Smooth muscle cell (in vitro differentiated cells): Measurements from ENCODE around the gene IFIT2. TPM values are rescaled to one million over a fixed set of nuclear protein-coding genes. Genes with fewer than 3 reads are reported as not detected.

Source experiments
- DNase-seq: peaks from one replicate; lab custom pipeline; 2025; ENCODE audit not compliant: unreplicated experiment; lab: John Stamatoyannopoulos, UW
- H2AFZ ChIP-seq: fragments of 200-600 bp; sonication (generic); 2 replicates; pipeline ENCODE4 v1.6.0; 2016; ENCODE audit warnings: antibody characterized with exemption, low read depth, mild to moderate bottlenecking
- H3F3A ChIP-seq: fragments of 200-600 bp; sonication (generic); 2 replicates; pipeline ENCODE4 v1.6.0; 2017; ENCODE audit warnings: antibody characterized with exemption, low read depth
- H3K27ac ChIP-seq: fragments of 200-600 bp; sonication (generic); 2 replicates; pipeline ENCODE4 v1.5.1; 2016; ENCODE audit warnings: low read depth, mild to moderate bottlenecking
- H3K27me3 ChIP-seq: fragments of 200-600 bp; sonication (generic); 2 replicates; pipeline ENCODE4 v1.6.1; 2016; ENCODE audit warnings: low read depth, mild to moderate bottlenecking
- H3K36me3 ChIP-seq: fragments of 200-600 bp; sonication (generic); 2 replicates; pipeline ENCODE4 v1.5.1; 2016; ENCODE audit warnings: low read depth
- H3K4me1 ChIP-seq: fragments of 200-600 bp; sonication (generic); 2 replicates; pipeline ENCODE4 v1.5.1; 2016; ENCODE audit warnings: low read depth
- H3K4me2 ChIP-seq: fragments of 200-600 bp; sonication (generic); 2 replicates; pipeline ENCODE4 v1.6.0; 2016; ENCODE audit warnings: mild to moderate bottlenecking
- H3K4me3 ChIP-seq: fragments of 200-600 bp; sonication (generic); 2 replicates; pipeline ENCODE4 v1.5.1; 2016; ENCODE audit warnings: mild to moderate bottlenecking
- H3K79me2 ChIP-seq: fragments of 200-600 bp; sonication (generic); 2 replicates; pipeline ENCODE4 v1.6.0; 2016; ENCODE audit warnings: low read depth, mild to moderate bottlenecking
- H3K9ac ChIP-seq: fragments of 200-600 bp; sonication (generic); 2 replicates; pipeline ENCODE4 v1.6.0; 2016; ENCODE audit warnings: low read depth
- H3K9me3 ChIP-seq: fragments of 200-600 bp; sonication (generic); replicated peaks from 2 replicates; pipeline ENCODE4 v1.5.1; 2016; ENCODE audit warnings: low read depth
- H4K20me1 ChIP-seq: fragments of 200-600 bp; sonication (generic); 2 replicates; pipeline ENCODE4 v1.6.0; 2016; ENCODE audit warnings: low read depth
- CTCF ChIP-seq: fragments of 200-600 bp; sonication (generic); IDR thresholded peaks from 2 replicates; pipeline ENCODE4 v1.5.1; 2017; ENCODE audit warnings: borderline replicate concordance, mild to moderate bottlenecking, antibody characterized with exemption; ENCODE audit not compliant: insufficient read depth, poor library complexity, severe bottlenecking
- WGBS: methylation state at CpG from one replicate; pipeline ENCODE4 v1.1.7; 2016; ENCODE audit warnings: low lambda C conversion rate; 5-methylcytosine and 5-hydroxymethylcytosine counted together
- polyA plus RNA-seq: library from polyadenylated mRNA; unstranded; fragments of >200 nt; fragmentation: Nextera tagmentation; extraction: Ambion mirVana; gene quantifications from 2 replicates; pipeline ENCODE4 v1.2.1, GENCODE V29; 2016
- total RNA-seq: library from RNA; depleted of rRNA; stranded (reverse); fragments of >200 nt; gene quantifications from 2 replicates; pipeline ENCODE4 v1.2.3, GENCODE V29; 2014

The IFIT2 gene
- total and polyA plus RNA-seq, 2 experiments from 2014 or later = 0.27 to 1.5 TPM

GRCh38 chr10:89271532-89271931, 30.3 kb upstream of the IFIT2 start:
- Histone ChIP-seq H3K9me3 (no peaks in the 10 kb centered on the region), H3K4me3 (no peak overlapping the region), H3K4me1 (no peaks in the 10 kb centered on the region), H2AFZ (no peak overlapping the region), H3K4me2 (no peak overlapping the region), H3K36me3 (no peaks in the 10 kb centered on the region), H3K27me3 (no peaks in the 10 kb centered on the region), H3K79me2 (no peaks in the 10 kb centered on the region), H3F3A (no peaks in the 10 kb centered on the region), H3K27ac (no peak overlapping the region), H4K20me1 (no peaks in the 10 kb centered on the region), H3K9ac (no peak overlapping the region)
- no peak for DNase-seq
- 87% methylated on average over 2 of the region's 2 CpGs for WGBS
- TF ChIP-seq CTCF = no peak

GRCh38 chr10:89273680-89274079, 28.2 kb upstream of the IFIT2 start:
- TF ChIP-seq CTCF = no peak
- Histone ChIP-seq H3K27me3 (no peaks in the 10 kb centered on the region), H3K4me2 (no peak overlapping the region), H3K9ac (no peak overlapping the region), H3K36me3 (no peaks in the 10 kb centered on the region), H2AFZ (no peak overlapping the region), H3F3A (peaks cover 6% of the 10 kb centered on the region), H3K27ac (no peak overlapping the region), H3K79me2 (no peaks in the 10 kb centered on the region), H3K4me3 (no peak overlapping the region), H3K9me3 (no peaks in the 10 kb centered on the region), H4K20me1 (no peaks in the 10 kb centered on the region), H3K4me1 (no peaks in the 10 kb centered on the region)
- WGBS = 61% methylated on average over 2 of the region's 2 CpGs
- DNase-seq = no peak

GRCh38 chr10:89274928-89275327, 26.9 kb upstream of the IFIT2 start:
- peaks cover 15% of the 10 kb centered on the region for H3F3A ChIP-seq
- H3K4me1 ChIP-seq = no peaks in the 10 kb centered on the region
- H4K20me1 ChIP-seq = no peaks in the 10 kb centered on the region
- peak overlapping the region; percentile 0 for H3K4me2 ChIP-seq
- H3K79me2 ChIP-seq = no peaks in the 10 kb centered on the region
- WGBS = 21% methylated on average over 3 of the region's 3 CpGs
- H3K27ac ChIP-seq = no peak overlapping the region
- no peak for DNase-seq
- H3K4me3 ChIP-seq = no peak overlapping the region
- H2AFZ ChIP-seq = no peak overlapping the region
- H3K36me3 ChIP-seq = no peaks in the 10 kb centered on the region
- H3K9me3 ChIP-seq = no peaks in the 10 kb centered on the region
- no peaks in the 10 kb centered on the region for H3K27me3 ChIP-seq
- no peak overlapping the region for H3K9ac ChIP-seq
- no peak for TF ChIP-seq CTCF

GRCh38 chr10:89275383-89275782, 26.5 kb upstream of the IFIT2 start:
- Histone ChIP-seq H3K36me3 (no peaks in the 10 kb centered on the region), H3K4me3 (no peak overlapping the region), H3F3A (peaks cover 15% of the 10 kb centered on the region), H3K4me2 (peak overlapping the region; percentile 0), H4K20me1 (no peaks in the 10 kb centered on the region), H2AFZ (no peak overlapping the region), H3K27me3 (no peaks in the 10 kb centered on the region), H3K27ac (no peak overlapping the region), H3K79me2 (no peaks in the 10 kb centered on the region), H3K9ac (no peak overlapping the region), H3K4me1 (no peaks in the 10 kb centered on the region), H3K9me3 (no peaks in the 10 kb centered on the region)
- 65% methylated on average over 6 of the region's 6 CpGs for WGBS
- DNase-seq = no peak
- TF ChIP-seq CTCF = no peak
